Measurements from ENCODE around the gene DIAPH3.

The DIAPH3 gene

DNA sequence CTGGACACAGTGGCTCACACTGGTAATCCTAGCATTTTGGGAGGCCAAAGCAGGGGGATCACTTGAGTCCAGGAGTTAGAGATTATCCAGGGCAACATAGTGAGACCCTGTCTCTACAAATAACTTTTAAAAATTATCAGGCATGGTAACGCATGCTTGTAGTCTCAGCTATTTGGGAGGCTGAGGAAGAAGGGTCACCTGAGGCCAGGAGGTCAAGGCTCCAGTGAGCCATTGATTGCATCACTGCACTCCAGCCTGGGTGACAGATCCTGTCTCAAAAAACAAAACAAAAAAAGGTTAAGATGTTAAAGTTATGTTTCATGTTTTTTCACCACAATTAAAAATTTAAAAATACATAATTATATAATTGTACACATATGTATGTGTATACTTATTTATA lies 19.2 kb upstream of the DIAPH3 start:
- POLR2A ChIA-PET = no interaction called here
- no peak for DNase-seq (ENCODE audit: extremely low spot score)
- TF ChIP-seq, protein P1, sequence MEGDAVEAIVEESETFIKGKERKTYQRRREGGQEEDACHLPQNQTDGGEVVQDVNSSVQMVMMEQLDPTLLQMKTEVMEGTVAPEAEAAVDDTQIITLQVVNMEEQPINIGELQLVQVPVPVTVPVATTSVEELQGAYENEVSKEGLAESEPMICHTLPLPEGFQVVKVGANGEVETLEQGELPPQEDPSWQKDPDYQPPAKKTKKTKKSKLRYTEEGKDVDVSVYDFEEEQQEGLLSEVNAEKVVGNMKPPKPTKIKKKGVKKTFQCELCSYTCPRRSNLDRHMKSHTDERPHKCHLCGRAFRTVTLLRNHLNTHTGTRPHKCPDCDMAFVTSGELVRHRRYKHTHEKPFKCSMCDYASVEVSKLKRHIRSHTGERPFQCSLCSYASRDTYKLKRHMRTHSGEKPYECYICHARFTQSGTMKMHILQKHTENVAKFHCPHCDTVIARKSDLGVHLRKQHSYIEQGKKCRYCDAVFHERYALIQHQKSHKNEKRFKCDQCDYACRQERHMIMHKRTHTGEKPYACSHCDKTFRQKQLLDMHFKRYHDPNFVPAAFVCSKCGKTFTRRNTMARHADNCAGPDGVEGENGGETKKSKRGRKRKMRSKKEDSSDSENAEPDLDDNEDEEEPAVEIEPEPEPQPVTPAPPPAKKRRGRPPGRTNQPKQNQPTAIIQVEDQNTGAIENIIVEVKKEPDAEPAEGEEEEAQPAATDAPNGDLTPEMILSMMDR (IDR thresholded peaks at IDR 0.05; ENCODE audit: control extremely low read depth, extremely low read depth, low read depth, missing control alignments) = no peak
- CTCF ChIA-PET = no interaction called here

DNA sequence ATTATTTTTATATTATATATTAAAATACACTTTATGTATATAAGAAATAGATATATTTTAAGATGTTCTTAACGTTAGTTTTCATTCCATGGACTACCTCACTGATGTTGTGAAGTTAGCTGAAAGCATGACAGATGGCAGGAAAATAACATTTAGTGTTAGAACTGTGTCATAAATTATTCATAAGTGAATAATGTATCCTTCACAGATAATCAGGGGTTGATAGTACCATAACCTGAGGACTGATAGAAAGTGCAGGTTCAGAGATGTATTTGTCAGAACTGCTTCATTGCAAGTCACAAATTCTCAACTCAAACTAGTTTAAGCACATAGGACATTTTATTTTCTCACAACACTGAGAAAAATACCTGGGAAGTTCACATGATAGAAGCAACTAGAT lies 14.6 kb upstream of the DIAPH3 start:
- ChIA-PET POLR2A (no interaction called here), CTCF (no interaction called here)
- TF ChIP-seq, protein P1 (IDR thresholded peaks at IDR 0.05; ENCODE audit: control extremely low read depth, extremely low read depth, low read depth, missing control alignments) = no peak
- DNase-seq (ENCODE audit: extremely low spot score) = no peak

DNA sequence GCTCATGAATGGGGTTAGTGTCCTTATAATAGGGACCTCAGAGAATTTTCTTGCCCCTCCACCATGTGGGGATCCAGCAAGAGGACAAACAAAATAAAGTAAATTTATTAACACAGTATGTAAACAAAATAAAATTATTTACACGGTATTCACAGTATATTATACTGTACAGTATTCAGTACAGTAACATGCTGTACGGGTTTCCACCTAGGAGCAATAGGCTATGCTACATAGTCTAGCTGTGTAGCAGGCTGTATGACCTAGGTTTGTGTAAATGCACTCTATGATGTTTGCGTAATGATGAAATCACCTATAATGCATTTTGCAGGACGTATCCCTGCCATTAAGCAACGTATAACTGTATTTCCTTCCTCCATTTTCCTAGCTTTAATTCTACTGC lies 11.8 kb upstream of the DIAPH3 start:
- ChIA-PET POLR2A (no interaction called here), CTCF (interaction anchor here (1.4 kb wide), 1 partner anchor 10 kb away, joined by 3 read pairs; no protein-coding TSS in a partner anchor)
- no peak for DNase-seq (ENCODE audit: extremely low spot score)
- TF ChIP-seq, protein P1 (IDR thresholded peaks at IDR 0.05; ENCODE audit: control extremely low read depth, extremely low read depth, low read depth, missing control alignments) = no peak

DNA sequence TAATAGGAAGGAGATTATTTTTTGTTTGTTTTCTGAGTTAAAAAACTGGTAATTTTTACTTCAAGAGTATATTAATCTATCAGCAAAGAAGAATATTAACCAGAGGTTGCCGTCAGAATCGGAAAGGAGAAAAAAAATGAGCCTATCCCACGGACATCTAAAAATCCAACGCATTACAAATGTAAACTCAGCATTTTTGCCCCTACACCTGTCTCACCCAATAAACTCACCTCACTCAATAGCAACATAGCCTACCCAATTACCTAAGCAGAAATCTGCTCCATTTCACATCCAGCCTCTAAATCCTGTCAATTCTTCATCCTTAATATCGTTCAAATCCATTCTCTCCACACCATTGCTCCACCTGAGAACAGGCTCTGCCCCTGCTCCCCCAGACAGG lies 10.4 kb upstream of the DIAPH3 start:
- TF ChIP-seq, protein P1 (IDR thresholded peaks at IDR 0.05; ENCODE audit: control extremely low read depth, extremely low read depth, low read depth, missing control alignments) = no peak
- ChIA-PET POLR2A (no interaction called here), CTCF (no interaction called here)
- no peak for DNase-seq (ENCODE audit: extremely low spot score)

DNA sequence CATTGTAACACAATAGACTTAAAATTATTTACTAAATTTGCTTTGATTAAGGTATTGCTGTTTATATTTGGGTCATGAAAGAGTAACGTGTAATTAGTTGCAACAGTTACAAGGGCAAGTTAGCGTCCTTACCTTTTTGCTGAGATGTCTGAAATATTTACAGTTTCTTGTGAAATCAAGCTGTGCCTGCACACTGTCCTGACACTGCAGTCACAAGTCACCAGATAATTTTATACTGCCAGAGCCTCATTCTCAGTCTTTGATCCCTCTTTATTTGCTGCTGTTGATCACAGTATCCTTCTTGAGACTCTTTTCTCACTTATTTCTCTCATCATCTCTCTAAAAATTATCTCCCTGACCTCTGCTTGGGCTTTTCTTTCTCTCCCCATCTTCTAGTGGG lies 8.4 kb upstream of the DIAPH3 start:
- POLR2A ChIA-PET = no interaction called here
- CTCF ChIA-PET = no interaction called here
- TF ChIP-seq, protein P1 (IDR thresholded peaks at IDR 0.05; ENCODE audit: control extremely low read depth, extremely low read depth, low read depth, missing control alignments) = no peak
- no peak for DNase-seq (ENCODE audit: extremely low spot score)

DNA sequence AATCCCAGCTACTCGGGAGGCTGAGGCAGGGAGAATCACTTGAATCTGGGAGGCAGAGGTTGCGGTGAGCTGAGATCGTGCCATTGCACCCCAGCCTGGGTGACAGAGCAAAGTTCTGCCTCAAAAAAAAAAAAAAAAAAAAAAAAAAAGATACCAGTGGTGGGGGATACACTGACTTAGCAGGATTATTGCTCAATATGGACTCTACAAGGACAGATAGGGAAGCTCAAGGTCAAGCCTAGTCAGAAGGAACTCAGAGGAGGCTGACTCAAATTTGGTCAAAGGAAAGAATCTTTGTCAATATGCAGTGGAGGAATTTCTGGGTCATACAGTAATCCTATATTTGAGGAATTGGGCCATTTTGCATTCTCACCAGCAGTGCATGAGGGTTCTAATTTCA lies 6.7 kb upstream of the DIAPH3 start:
- no peak for DNase-seq (ENCODE audit: extremely low spot score)
- CTCF ChIA-PET = interaction anchor here (1.0 kb wide), 1 partner anchor 11 kb away, joined by 3 read pairs; no protein-coding TSS in a partner anchor
- POLR2A ChIA-PET = no interaction called here
- TF ChIP-seq, protein P1 (IDR thresholded peaks at IDR 0.05; ENCODE audit: control extremely low read depth, extremely low read depth, low read depth, missing control alignments) = no peak

Data from GM10248 (cell line).